Stimulated activated CD4-positive, alpha-beta T cell treated with anti-CD3 and anti-CD28 coated beads, TNF-alpha, amount 100 ng/mL, for 24 hours (primary cell): ENCODE measurements around the gene MMEL1.

Experiments used
- DNase-seq, 3 experiments: peaks; one replicate each; pipeline ENCODE4 v3.0.0-alpha.2; 2020; ENCODE audit warnings: low read depth in 3 of 3

The MMEL1 gene

DNA sequence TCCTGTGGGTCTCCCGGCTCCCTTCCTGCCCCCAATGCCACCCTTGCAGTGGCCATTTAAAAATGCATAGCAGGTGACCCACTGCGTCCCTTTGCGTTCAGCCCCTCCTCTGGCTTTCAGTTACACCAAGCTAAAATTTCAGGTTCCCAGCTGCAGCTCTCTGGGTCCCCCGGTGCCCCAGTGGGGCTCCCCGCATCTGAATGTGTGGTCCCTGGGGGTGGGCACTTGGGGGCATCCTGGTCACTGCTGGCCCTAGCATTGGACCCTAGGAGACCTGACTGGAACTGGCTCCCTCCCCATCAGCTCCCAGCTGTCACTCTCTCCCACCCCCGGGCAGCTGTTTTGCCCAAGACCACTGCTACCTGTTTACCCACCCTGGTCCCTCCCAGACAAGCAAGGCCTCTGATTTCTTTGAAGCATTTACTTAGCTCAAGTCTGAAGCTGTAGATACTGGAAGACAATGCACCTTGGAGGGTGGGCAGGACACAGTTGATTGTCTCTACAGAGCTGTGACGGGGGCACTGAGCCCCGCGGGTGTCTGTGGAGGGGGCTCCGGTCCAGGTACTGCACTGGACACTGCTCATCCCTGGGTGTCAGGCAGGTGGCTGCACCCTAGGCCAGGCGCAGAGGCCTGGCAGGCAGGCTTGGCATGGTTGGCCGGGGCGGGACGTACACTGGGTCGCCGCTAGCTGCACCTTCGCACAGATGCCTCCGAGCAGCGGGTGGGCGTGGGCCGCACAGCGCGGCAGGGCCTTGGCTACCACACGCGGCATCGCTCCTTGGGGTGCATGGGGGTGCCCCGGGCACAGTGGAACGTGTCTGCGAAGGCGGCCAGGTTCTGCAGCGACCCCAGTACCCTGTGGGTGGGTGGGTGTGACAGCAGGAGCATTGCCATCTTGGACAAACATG is 42.3 kb downstream of the MMEL1 start:
- DNase-seq = no peak

DNA sequence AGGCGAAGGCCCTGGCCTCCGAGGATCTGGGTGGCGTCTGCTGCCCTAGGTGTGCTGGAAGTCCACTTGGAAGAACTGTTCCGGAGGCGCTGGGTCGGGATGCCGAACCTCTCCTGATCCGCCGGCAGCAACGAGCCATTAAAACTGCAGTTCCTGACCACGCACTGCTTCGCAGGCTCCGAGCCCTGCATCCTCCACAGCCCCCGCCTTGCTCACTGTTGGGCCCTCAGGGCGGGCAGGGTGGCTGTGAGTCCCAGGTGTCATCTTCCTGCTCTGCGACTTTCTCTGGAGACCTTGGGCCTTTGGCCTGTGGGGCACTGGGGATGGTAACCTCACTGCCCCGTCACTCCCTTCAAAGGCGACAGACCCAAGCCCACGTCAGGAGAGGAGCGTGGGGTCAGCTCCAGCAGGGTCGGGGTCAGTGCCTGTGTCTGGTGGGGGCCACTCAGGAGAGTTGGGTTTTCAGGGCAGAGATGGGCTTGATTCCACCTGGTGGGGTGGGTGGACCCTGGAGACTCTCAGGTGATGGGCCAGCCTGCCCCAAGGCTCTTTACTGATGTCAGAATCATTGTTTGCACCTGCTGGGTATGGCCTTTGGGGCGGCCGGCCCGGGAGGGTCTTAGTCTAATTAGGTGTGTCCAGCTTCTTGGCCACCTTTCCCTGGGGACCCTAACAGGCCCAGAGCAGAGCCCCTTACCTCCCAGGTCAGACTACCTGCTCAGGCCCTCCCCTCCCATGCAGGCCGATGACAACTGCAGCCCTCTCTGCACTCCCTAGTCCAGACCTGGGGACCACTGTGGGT is 43.2 kb downstream of the MMEL1 start:
- DNase-seq = no peak

DNA sequence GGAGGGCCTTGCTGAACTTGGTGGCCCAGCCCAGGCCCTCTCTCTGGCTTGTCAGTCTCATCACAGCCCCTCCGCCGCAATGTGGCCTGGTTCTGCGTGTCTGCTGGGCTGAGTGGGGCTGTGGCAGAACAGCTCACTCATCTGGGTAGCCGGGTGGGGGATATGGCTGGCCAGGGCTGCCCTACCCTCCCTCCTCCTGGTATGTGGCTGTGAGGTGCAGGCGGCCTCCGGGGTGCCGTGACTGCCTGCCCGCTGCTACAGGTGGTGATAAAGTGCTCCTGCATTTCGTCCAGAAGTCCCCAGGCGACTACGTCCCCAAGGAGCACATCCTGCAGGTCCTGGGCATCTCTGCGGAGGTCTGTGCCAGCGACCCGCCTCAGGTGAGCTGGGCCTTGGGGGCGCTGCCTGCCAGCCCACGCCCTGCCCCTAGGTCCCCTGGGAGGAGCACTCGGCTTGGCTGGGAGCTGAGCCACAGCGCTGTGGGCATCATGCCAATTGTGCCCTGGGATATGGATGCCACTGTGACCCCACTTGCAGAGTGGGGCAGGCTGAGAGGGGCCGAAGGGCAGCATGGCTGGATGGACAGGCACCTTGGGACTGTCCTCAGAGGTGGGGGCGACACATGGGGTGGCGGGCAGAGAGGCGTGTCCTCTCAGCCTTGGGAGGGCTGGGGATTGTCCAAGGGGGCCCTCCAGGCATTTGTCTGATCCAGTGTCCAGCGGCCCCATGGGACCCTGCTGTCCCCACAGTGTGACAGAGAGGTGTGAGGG is 44.0 kb downstream of the MMEL1 start:
- no peak for DNase-seq

DNA sequence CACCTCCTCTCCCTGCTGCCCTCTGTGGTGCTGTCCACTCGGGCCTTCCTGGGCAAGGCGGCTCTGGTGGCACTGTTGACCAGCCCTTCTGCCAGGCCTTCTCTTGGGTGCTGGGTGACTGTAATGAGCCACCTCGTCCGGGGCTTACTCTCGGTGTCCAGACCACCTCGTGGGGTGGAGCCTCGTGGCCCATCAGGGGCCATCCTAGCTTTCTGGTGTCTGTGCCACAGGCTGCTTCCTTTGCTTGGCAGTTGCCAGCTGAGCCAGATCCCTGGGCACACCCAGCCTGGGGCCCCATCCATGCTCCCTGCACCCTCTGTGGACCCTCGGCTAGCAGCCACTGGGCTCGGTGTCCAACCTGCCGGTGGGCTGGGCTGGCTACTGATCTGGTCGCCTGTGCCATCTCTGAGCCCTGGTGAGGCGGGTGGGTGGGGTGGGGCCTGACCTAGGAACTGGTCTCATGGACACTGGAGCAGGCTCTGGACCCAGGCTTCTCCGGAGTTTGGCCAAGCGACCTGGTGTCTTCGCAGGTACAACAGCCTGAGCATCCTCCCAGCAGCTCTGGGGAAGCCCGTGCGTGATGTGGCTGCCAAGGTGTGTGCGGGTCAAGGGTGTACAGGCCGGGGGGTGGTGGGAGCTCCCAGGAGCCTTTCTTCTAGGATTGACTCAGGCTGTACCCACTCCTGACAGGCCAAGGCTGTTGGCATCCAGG is 44.8 kb downstream of the MMEL1 start:
- no peak for DNase-seq

DNA sequence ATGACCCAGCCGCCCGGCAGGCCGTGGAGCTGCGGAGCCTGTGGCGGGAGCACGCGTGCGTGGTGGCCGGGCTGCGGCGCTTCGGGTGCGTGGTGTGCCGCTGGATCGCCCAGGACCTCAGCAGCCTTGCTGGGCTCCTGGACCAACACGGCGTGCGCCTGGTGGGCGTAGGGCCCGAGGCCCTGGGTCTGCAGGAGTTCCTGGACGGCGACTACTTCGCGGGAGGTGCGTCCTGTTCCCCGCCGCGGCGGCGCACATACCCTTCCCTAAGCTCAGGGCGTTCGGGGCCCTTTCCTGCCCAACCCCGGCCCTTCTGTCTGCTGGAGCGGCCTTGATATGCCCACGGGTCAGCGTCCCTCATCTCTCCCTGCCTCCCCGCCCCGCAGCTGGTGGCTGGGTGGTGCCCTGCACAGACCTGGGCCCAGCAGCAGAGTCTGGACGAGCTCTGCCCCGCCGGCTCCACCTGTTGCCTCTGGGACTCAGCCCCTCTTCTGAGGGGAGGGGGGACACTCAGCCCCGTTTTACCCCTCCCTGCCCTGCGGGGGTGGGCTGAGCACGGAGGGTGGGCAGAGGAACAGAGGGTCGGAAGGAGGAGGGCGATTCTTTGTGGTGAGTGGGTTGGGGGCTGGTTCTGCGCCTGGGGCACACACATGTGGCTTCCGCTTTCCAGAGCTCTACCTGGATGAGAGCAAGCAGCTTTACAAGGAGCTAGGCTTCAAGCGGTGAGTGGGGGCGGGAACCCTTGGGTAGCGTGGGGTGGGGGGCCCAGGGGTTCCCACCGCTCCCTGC is 45.6 kb downstream of the MMEL1 start:
- DNase-seq = peak in 1 of 3 experiments; percentile 12

DNA sequence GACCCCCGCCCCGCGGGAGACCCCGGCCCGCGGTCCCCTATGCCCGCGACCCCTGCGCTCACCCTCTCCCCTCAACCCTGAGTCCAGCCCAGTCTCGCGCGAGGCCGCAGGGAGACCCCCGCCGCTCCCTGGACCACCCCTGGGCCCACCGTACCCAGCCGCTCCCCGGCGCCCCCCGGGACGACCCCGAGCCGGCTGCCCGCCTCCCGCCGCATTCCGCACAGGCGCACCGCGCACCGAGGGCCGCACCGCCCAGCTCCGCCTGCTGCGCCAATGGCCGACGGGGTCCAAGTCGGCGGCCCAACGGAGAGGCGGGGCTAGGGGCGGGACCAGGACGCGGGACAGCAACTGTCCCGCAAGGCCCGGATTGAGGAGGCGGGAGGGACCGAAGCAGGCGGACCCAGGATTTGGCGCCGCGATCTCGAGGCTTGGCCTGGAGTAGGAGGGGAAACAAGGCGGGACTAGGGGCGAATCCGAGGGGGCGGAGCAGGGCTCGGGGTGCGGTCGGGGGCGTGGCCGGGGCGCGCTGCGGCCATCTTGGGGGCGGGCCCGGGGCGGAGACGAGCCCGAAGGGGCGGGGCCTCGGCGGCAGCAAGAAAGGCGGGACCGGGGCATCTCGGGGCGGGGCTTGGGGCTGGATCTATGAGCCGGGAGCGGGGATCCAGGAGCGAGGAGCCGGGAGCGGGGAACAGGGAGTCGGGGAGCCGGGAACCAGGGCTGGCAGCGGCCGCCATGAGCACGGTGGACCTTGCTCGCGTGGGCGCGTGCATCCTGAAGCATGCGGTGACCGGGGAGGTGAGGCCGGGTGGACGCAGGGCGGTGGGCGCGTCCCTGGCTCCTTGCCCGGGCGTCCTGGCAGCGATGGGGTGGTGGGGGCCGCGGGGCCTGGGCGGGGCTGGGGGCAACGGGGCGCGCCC is 46.4 kb downstream of the MMEL1 start, which contains the start of gene PRXL2B:
Gene PRXL2B (plus strand): TSS at position 624 of the 917 bp plus-strand sequence. CDS start 109 bp downstream, at position 733.
- DNase-seq = peak; percentile 93 to 99 (median 97)

DNA sequence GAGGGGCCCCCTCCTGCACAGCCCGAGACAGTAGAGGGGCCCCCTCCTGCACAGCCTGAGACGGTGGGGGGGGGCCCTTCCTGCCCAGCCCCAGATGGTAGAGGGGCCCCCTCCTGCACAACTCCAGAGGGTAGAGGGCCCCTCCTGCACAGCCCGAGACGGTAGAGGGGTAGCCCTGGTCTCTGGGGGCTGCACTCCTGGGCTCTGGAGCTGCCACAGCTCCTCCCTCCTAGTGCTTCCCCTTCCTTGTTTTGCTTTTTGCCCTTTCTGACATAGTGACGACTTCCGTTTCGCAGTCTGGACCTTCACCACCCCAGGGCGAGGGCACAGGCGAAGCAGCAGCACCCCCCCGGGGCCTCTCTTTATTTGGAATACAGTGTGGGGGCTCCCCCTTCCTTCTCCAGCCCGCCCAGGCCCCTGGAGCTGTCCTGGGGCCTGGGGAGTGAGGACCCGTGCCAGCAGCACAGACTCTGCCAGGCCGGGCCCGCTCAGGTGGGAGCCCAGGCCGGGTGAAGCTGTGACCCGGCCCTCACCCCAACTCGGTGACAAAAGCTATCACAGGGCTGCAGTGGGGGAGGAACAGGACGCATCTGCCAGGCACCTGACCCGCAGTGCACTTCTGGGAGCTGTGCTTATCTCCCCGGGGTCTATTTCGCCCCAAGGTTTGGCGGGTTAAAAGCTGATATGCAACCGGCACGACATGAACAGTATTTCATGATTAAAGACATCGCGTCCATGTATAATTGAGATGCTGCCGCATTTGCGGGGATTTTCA is 47.3 kb downstream of the MMEL1 start:
- peak in 1 of 3 experiments; percentile 64 for DNase-seq

DNA sequence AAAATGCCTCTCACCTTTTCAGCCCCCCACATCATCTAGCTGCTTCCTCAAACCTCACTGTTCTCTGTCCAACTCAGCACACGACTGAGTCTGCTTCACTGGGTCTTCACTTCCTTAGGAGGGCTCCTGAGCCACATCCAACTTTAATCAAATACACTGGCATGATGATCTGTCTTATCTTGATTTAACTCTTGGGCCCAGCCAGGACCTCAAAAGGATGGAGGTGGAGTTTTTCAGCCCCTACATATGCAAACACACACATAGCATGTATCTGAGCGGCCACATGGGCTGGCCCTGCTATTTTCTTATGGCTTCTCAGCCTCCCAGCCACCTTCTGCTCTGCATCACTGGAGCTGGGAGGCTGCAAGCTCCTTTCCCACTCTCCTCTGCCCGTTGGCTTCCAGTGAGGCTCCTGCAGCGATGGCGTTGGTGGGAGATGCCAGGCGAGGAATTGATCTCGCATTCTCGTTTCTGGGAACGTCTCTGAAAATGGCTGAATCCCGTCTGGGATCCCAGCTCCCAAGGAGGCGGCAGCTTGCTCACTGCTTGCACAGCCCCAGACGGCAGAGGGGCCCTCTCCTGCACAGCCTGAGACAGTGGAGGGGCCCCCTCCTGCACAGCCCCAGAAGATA is 48.0 kb downstream of the MMEL1 start:
- no peak for DNase-seq

DNA sequence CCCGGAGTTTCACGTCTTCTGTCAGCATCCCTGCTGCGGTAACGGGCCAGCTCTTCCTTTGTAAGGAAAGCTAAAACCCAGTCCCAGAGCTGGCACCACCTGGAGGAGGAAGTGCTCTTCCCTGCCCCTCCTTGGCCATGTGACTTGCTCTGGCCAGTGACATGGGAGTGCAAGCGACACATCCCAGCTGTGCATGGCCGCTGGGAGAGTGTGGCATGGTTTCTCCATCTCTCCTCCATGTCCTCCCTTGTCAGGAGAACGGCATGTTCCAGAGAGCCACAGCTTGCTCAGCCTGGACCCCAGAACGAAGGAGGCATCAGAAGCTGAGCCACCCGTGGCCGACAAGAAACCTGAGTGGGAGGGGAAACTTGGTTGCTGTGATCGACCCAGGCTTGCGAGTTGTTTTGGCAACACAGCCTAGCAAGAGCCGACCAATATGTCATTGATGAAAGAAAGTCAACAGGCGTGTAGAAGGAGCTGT is 48.9 kb downstream of the MMEL1 start:
- no peak for DNase-seq

DNA sequence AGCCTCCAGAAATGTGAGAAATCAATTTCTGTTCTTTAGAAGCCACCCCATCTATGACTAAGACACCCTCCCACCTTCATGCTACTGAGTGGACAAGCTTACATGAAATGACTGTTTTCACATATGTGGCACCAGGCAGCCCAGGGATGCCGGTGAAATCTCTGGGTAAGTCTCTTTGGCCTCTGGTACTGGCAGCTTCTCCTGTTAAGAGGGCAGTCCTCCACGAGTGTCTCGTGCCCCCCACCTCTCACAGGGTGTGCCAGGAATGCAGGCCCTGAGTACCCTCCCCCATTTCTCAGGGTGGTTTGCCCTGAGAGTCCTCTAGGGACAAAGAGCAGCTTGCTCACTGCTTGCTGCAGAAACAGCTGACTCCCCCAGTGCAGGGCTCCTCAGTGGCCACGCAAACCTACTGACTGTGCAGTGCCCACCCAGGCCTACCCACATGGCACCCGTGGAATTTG is 49.5 kb downstream of the MMEL1 start:
- no peak for DNase-seq

DNA sequence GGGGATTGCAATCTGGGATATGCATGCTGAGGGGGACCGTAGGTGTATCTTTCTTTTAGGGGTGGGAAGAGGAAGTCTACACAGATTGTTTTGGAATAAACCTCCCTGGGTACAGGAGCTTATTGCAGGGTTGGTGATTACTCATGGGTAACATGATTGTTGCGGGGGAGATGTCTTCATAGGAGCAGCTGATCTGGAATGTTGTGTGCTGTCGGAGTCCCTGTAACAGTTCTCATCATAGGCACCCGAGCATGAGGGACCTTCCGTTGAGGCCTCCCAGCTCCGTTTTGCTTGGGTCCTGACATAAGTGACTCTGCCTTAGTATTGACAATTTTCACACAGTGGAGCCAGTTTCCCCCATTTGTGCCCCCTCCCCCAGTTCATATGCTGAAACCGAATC is 50.4 kb downstream of the MMEL1 start:
- DNase-seq = no peak

DNA sequence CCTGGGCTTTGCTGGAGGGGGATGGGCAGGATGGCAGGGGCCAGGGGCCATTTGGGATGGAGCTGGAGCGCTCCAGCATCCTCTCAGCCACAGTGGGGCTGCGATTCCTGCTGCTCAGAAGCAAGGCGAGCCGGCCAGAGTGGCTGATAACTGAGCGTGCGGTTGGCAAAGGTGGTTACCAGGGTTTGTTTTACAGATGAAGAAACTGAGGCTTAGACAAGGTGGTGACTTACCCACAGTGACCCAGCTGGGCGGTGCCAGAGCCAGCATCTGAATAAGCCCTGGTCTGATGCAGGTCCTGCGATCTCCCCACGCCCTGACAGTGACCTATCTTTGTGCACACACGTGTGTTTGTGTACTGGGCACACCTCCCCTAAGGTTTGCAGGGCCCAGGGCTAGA is 52.1 kb downstream of the MMEL1 start:
- DNase-seq = no peak

DNA sequence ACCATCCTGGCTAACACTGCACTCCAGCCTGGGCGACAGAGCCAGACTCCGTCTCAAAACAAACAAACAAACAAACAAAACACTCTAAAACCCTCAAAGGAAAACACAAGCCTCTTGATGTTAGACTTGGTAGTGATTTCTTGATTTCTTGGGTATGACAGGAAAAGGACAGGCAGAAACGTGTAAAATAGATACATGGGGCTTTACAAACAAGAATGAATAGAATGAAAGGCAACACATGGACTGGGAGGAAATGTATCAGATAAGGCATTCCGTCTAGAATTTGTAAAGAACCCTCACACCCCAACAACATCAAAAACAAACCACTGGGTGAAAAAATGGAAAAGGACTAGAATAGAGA is 54.1 kb downstream of the MMEL1 start:
- DNase-seq = no peak

DNA sequence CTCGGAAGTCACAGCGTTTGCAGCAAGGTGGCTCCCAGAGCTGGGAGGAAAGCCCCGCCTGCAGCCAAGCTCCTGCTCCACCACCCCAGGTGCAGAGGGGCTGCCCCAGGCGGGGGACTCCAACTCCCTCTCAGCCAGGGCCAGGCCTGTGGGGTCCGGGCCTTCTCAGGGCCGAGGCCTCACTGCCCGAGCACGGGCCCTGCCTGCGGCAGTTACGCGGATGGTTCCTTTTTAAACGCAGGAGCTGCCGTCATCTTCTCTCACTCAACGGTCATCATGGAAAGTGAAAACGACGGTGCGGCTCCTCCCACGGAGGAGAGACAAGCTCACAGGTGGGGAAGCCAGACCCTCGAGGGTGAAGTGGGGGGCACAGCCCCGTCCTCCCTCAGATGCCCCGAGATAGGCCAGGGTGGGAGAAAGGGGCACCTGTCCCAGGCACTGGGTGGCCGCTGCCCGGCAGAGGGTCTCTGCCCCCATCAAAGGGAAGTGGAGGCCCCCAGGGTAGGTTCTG is 55.2 kb downstream of the MMEL1 start:
- DNase-seq = peak in 1 of 3 experiments; percentile 50

DNA sequence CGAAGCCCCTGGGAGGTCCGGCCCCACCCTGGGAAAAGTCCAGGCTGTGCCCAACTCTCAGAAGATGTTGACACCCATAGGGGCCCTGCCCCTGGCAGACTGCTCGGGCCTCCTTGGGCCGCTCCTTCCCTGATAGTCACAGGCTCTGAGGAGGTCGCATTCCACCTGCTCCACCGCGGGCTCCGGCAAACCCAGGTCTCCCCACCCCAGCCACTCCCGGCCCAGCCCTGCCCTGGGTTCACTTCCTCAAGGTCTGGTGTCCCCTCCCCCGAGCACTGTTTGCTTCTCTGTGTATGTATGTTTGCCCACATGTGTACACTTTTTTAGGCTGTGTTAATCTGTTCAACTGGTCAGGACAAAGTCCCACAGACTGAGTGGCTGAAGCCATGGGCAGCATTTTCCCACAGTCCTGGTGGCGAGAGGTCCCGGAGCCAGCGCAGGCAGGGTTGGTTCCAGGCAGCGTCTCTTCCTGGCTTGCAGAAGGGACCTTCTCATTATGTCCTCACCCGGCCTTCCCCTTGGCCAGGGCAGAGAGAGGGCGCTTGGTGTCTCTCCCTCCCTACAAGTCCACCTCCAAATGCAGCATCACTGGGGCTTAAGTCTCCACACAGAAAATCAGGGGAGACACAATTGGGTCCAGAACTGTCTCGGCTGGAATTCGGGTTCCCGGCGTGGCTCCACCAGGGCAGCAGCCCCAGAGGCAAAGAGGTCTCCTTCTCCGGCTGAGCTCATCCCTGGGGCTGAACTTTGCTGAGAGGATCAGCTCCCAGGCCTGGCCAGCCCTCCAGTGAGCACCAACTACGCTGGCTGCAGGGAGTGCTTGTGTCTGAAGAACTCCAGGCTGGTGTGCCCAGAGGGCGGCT is 56.8 kb downstream of the MMEL1 start:
- DNase-seq = no peak

DNA sequence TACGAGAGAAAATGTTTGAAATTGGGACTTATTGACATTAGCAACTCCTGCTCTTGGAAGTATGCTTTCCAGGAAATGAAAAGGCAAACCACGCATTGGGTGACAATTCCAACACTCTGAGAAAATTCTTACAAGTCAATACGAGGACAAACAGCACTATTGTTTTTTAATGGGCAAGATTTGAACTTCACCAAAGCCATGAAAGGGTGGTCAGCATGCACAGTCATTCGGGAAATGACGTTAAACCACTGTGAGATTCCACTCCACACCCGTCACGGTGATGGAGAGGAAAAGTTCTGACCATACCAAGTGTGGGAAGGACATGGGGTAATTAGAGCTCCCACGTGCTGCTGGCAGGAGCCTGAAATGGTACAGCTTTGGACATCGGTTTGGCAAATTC is 58.5 kb downstream of the MMEL1 start:
- no peak for DNase-seq
